Measurements from ENCODE around the gene CDH22.

GRCh38 chr20:46275091-46275490 is 33.2 kb downstream of the CDH22 start:
- TF ChIP-seq POLR2A (IDR thresholded peaks at IDR 0.05) (no peak), CTCF (IDR thresholded peaks at IDR 0.05) (no peak)
